CD4-positive, alpha-beta T cell treated with Interleukin-4 for 1 hour (primary cell): ENCODE measurements around the gene NOS1.
"Not testable (repeated sequence)": the region's sequence is repeated elsewhere in the genome, so short reads cannot be mapped to it uniquely, and the experiment has no call there.

Experiments used
- DNase-seq, 2 donors: peaks; one replicate each; pipeline ENCODE4 v3.0.0-alpha.2; 2020 to 2022

The NOS1 gene

GRCh38 chr12:117199956-117200744, 161.3 kb downstream of the NOS1 start:
- DNase-seq: not testable (repeated sequence)

DNA sequence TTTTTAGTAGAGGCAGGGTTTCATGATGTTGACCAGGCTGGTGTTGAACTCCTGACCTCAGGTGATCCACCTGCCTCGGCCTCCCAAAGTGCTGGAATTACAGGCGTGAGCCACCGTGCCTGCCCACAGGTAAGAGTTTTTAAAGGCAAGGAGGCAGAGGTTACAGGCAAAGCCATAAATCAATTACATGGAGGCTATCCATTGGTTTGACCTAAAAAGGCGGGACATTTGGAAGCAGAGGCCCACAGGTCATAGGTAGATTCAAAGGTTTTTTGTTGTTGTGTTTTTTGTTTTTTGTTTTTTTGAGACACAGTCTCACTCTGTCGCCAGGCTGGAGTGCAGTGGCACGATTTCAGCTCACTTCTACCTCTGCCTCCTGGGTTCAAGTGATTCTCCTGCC, 165.1 kb downstream of the NOS1 start:
- not testable (repeated sequence) for DNase-seq

GRCh38 chr12:117195027-117195426, 166.4 kb downstream of the NOS1 start:
- DNase-seq: not testable (repeated sequence)

- DNase-seq: no peak
Measured at GRCh38 chr12:117193903-117194302, 167.5 kb downstream of the NOS1 start.

DNA sequence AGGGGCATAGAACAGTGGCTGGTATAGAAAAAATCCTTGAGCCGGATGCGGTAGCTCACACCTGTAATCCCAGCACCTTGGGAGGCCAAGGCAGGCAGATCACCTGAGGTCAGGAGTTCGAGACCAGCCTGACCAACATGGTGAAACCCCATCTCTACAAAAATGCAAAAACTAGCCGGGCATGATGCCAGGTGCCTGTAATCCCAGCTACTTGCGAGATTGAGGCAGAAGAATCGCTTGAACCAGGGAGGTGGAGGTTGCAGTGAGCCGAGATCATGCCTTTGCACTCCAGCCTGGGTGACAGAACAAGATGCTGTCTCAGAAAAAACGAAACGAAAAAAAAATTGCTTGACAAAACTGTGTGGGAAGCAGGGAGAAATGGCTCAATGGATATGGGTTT, 168.8 kb downstream of the NOS1 start:
- DNase-seq: not testable (repeated sequence)

- no peak for DNase-seq
Measured at GRCh38 chr12:117192057-117192456, 169.4 kb downstream of the NOS1 start.

DNA sequence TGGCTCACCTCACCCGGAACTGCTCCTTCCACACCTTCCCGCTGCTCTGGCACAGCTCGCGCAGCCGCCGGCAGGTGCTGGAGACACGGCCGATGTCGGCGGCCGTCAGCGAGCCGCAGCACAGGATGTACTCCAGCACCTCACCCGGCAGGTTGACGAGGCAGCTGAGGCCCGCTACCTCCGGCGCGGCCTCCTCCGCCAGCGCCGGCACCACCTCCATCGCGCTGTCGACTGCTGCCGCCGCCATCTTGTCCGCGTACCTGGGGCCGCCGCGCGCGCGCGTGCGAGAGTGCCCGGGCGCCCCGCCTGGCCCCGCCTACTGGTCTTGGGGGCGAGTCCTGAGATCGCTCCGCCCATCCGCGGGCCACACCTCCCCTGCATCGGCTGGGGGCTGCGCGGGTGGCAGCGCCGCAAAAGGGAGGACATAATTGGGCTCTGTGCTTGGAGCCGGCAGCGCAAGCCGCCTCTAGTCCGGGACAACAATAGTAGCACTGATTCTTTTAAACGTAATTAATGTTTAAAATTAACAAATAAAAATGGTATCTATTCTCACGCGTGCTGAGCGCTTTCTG, 171.1 kb downstream of the NOS1 start, which contains the start of gene FBXO21:
Gene FBXO21 (minus strand): TSS at position 261 of the 572 bp plus-strand sequence. CDS start 14 bp downstream, at position 247.
- peak; percentile 91 to 93 for DNase-seq

GRCh38 chr12:117189725-117190209, 171.7 kb downstream of the NOS1 start:
- DNase-seq: peak; percentile 30 to 35

DNA sequence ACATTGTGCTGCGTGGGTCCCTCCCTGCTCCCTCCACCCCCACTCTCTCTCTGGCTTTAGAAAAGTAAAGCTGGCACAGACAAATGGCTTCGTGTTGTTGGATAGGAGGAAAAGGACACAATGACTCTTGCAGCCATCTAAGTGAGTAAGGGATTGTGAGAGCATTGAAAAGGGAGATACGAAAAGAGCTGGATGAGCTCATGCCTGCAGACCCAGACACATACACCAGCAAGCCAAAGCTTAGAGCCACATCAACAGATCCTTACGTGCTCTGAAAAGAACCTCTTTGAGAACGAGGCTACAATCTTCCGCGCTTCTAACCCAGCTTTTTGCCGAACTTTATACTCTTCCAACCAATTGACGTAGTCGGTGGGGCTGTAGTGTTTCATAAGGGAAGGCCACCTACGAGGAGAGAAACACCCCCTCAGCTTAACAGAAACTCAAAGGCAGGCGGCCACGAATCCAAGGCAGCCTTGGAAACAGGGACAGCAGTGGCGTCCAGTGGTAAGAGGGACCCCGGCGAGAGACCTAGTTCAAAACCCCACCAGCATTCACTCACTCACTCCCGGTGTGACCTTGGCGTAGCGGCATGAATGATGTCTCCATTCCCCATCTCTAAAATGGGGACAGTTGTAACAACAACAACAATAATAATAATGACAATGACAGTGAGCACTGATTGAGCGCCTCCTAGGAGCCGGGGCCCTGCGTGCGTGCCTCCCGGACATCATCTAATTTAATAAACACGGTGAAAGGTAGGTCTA, 172.3 kb downstream of the NOS1 start:
- DNase-seq: no peak

DNA sequence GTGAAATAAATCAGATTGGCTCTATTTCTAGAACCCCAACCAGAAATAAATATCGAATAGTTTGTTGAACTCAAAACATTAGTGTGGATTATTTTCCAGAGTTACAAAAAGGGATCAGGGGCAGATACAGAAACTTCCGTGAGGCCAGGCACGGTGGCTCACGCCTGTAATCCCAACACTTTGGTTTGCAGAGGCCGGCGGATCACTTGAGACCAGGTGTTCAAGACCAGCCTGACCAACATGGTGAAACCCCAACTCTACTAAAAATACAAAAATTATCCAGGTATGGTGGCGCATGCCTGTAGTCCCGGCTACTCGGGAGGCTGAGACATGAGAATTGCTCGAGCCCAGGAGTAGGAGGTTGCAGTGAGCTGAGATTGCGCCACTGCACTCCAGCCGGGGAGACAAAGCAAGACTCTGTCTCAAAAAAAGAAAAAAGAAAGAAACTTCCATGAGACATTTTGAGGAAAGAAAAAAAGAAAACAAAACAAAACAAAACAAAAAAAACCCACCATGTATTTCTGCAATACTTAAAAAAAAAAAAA, 173.2 kb downstream of the NOS1 start:
- no peak for DNase-seq

- DNase-seq: no peak
Measured at GRCh38 chr12:117187421-117187820, 174.0 kb downstream of the NOS1 start.

DNA sequence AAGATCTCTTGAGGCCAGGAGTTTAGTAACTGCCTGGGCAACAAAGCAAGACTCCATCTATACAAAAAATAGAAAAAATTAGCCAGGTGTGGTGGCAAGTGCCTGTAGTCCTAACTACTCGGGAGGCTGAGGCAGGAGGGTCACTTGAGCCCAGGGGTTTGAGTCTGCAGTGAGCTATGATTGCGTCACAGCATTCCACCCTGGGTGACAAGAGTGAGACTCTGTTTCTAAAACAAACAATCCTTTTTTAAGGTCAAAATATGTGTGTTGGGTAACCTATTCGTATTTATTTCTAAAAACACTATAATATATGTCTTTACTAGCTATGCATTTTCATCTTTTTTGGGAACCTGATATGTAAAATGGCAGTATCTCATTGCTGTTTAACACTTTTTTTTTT, 178.6 kb downstream of the NOS1 start:
- no peak for DNase-seq

GRCh38 chr12:117181468-117181843, 180.0 kb downstream of the NOS1 start:
- not testable (repeated sequence) for DNase-seq

- no peak for DNase-seq
Measured at GRCh38 chr12:117180758-117181467, 180.5 kb downstream of the NOS1 start.

GRCh38 chr12:117178745-117179144, 182.7 kb downstream of the NOS1 start:
- DNase-seq: no peak

GRCh38 chr12:117178301-117178700, 183.1 kb downstream of the NOS1 start:
- no peak for DNase-seq

DNA sequence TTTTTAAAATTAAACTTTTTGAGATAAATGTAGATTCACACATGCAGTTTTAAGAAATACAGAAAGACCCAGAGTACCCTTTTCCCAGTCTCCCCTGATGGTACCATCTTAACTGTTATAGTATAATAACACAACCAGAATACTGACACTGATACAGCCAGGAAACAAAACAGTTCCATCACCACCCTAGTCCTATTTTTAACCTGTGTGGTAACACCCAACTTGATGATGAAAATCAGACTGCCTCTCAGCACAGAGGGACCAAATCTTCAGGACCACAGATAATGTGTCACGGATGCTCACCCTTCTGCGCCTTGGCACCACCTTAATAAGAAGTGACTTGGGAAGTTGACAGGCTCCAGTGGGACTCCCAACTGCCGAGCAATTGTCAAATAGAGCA, 189.3 kb downstream of the NOS1 start:
- DNase-seq: no peak

DNA sequence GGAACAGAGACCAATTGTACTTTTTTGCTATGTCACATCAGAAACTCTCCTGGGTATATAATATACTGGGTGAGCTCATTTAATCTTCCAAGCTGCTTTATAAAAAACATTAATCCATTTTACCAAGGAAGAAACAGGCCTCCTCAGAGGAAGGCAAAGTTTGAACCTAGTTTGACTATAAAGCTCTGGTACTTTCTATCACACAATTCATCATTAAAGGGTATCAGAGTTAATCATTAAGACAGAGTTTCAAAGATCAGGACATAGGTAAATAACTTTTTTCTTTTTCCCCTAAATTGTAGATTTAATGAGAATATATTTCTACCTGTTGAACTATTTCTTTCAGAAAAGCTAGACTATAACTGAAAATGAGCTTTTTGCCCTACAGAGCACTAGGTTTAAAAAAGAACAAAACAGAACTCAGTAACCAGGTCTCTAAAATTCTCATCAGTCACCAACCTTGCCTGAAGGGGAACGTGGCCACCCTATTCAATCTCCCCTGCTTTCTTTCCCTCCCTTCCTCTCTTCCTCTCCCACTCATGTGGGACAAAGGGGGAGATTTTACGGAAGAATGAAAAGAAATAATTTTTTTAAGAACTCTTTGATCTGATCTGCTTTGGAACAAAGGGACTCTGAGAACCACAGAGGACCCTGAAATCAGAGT, 189.8 kb downstream of the NOS1 start:
- no peak for DNase-seq

DNA sequence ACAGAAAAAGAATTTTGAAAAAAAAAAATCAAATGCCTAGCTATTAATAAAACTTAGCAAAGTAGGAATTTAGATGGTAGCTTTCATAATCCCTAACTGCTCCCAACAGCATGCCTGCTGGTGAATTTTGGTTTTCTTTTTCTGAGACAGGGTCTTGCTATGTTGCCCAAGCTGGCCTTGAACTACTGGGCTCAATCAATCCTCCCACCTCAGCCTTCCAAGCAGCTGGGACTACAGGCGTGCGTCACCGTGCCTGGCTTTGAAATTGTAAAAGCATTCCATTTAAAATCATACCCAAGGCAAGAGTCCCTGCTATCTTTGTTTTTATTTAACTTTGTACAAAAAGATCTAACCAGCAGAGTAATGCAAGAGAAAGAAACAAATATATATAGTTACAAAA, 191.9 kb downstream of the NOS1 start:
- no peak for DNase-seq

- DNase-seq: no peak
Measured at GRCh38 chr12:117168976-117169375, 192.4 kb downstream of the NOS1 start.

DNA sequence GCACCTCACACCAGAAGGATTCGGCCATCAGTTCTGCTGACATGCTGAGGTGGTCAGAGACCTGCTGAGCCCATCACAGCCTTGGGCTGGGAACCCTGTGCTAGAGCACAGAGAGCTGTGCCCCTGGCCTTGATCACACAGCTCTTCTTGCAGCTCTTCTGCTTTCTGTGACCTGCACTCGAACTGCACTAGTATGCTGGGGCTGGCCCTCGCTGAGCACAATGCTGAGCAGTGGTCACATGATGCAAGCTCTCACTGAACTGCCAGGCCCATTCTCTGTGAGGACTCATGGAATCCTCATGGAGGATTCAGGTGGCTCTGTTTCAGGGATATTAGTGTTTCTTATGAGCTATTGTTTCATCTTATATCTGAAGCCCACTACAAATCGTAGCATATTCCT, 193.7 kb downstream of the NOS1 start:
- DNase-seq: no peak

DNA sequence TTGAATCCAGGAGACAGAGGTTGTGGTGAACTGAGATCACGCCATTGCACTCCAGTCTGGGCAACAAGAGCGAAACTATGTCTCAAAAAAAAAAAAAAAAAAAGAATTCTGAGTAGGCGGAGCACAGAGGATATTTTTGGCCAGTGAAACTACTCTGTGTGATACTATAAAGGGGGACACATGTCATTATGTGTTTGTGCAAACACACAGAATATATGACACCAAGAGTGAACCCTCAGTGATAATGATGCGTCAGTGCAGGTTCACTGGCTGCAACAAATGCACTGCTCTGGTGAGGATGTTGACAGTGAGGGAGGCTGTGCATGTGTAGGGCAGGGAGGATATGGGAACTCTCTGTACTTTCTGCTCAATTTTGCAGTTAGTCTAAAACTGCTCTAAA, 195.3 kb downstream of the NOS1 start:
- no peak for DNase-seq
